NCI-H1417 treated with DMSO at 0.1 percent for 48 hours (cell line): ENCODE measurements around the gene SCIMP.
A peak's percentile ranks its signal among the peaks of the same experiment; 100 is the strongest.
"Not testable (repeated sequence)": the region's sequence is repeated elsewhere in the genome, so short reads cannot be mapped to it uniquely, and the experiment has no call there.

Source experiments
- DNase-seq: peaks from one replicate; lab custom pipeline; 2025; lab: John Stamatoyannopoulos, UW

SCIMP gene

GRCh38 chr17:5234645-5235576 lies at the start of gene SCIMP:
SCIMP (minus strand) TSS chr17:5234860; CDS start chr17:5234755, 105 bp downstream.
- no peak for DNase-seq

- DNase-seq = no peak
These were observed 49.1 kb upstream of the SCIMP start for GRCh38 chr17:5283571-5284315.

GRCh38 chr17:5282642-5283217 lies 48.1 kb upstream of the SCIMP start:
- DNase-seq = no peak

GRCh38 chr17:5281814-5282641 lies 47.4 kb upstream of the SCIMP start, which contains the start of gene RABEP1:
RABEP1 (plus strand) TSS chr17:5282284; CDS start chr17:5282487, 203 bp downstream.
- DNase-seq = no peak

GRCh38 chr17:5272322-5272721 lies 37.7 kb upstream of the SCIMP start:
- DNase-seq = no peak

- DNase-seq = no peak
These were observed 34.7 kb upstream of the SCIMP start for GRCh38 chr17:5269241-5269960.

GRCh38 chr17:5264893-5265292 lies 30.2 kb upstream of the SCIMP start:
- no peak for DNase-seq

- DNase-seq = no peak
These were observed 28.8 kb upstream of the SCIMP start for GRCh38 chr17:5263441-5263840.

GRCh38 chr17:5262416-5262991 lies 27.8 kb upstream of the SCIMP start:
- DNase-seq = no peak

GRCh38 chr17:5260542-5260941 lies 25.9 kb upstream of the SCIMP start:
- DNase-seq = no peak

- DNase-seq = no peak
These were observed 22.5 kb upstream of the SCIMP start for GRCh38 chr17:5257124-5257523.

- no peak for DNase-seq
These were observed 20.4 kb upstream of the SCIMP start for GRCh38 chr17:5254903-5255521.

GRCh38 chr17:5254414-5254813 lies 19.8 kb upstream of the SCIMP start:
- DNase-seq = no peak

GRCh38 chr17:5249615-5250014 lies 15.0 kb upstream of the SCIMP start:
- peak; percentile 2 for DNase-seq

GRCh38 chr17:5248821-5249479 lies 14.3 kb upstream of the SCIMP start:
- DNase-seq = no peak

- DNase-seq = no peak
These were observed 13.0 kb upstream of the SCIMP start for GRCh38 chr17:5247621-5248020.

- no peak for DNase-seq
These were observed 7.4 kb upstream of the SCIMP start for GRCh38 chr17:5241861-5242671.

GRCh38 chr17:5239769-5240168 lies 5.1 kb upstream of the SCIMP start:
- DNase-seq = not testable (repeated sequence)

- no peak for DNase-seq
These were observed 3.7 kb upstream of the SCIMP start for GRCh38 chr17:5238333-5238732.
